Measurements from ENCODE around the gene QKI. TPM values are rescaled to one million over a fixed set of nuclear protein-coding genes. Genes with fewer than 3 reads are reported as not detected.
"Not testable (repeated sequence)": the region's sequence is repeated elsewhere in the genome, so short reads cannot be mapped to it uniquely, and the experiment has no call there.

QKI gene
- total RNA-seq, 1 donor = 212 TPM

DNA sequence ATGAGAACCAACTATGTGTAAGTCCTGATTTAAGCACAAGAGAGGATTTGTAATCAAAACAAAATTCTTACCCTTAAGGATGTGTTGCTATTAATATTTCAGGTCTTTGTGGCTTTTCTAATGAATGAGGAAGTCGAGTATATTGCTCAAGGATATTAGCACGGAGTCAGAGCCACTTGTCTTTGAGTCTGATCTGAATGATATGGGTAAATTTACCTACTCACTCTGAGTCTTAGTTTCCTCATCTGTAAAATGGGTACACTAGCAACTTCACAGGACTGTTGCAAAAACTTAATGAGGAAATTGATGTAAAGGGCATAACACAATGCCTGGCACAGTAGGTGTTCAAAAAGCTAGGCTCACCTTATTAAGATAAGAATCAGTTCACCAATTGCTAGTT is 30.0 kb upstream of the QKI start:
- DNase-seq (ENCODE audit: insufficient read length, low spot score, missing footprints) = no peak
- Histone ChIP-seq H3K36me3 (ENCODE audit: insufficient read depth, low read length) (no peaks in the 10 kb centered on the region), H3K9me3 (ENCODE audit: low read depth, low read length) (no peaks in the 10 kb centered on the region), H3K27ac (ENCODE audit: low read depth, low read length) (no peak overlapping the region), H3K4me1 (ENCODE audit: insufficient read depth, low read length) (no peaks in the 10 kb centered on the region), H3K4me3 (ENCODE audit: insufficient read depth, low read length) (no peak overlapping the region), H2AFZ (ENCODE audit: low read length) (no peak overlapping the region), H3K27me3 (ENCODE audit: insufficient read depth, low read length) (no peaks in the 10 kb centered on the region), H3K4me2 (ENCODE audit: insufficient read depth, low read length) (no peak overlapping the region), H3K79me2 (ENCODE audit: insufficient read depth, low read length) (no peaks in the 10 kb centered on the region), H4K20me1 (ENCODE audit: insufficient read depth, low read length) (no peaks in the 10 kb centered on the region)
- TF ChIP-seq, protein P1, sequence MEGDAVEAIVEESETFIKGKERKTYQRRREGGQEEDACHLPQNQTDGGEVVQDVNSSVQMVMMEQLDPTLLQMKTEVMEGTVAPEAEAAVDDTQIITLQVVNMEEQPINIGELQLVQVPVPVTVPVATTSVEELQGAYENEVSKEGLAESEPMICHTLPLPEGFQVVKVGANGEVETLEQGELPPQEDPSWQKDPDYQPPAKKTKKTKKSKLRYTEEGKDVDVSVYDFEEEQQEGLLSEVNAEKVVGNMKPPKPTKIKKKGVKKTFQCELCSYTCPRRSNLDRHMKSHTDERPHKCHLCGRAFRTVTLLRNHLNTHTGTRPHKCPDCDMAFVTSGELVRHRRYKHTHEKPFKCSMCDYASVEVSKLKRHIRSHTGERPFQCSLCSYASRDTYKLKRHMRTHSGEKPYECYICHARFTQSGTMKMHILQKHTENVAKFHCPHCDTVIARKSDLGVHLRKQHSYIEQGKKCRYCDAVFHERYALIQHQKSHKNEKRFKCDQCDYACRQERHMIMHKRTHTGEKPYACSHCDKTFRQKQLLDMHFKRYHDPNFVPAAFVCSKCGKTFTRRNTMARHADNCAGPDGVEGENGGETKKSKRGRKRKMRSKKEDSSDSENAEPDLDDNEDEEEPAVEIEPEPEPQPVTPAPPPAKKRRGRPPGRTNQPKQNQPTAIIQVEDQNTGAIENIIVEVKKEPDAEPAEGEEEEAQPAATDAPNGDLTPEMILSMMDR (IDR thresholded peaks at IDR 0.05; ENCODE audit: extremely low read depth, low read depth, low read length) = no peak

DNA sequence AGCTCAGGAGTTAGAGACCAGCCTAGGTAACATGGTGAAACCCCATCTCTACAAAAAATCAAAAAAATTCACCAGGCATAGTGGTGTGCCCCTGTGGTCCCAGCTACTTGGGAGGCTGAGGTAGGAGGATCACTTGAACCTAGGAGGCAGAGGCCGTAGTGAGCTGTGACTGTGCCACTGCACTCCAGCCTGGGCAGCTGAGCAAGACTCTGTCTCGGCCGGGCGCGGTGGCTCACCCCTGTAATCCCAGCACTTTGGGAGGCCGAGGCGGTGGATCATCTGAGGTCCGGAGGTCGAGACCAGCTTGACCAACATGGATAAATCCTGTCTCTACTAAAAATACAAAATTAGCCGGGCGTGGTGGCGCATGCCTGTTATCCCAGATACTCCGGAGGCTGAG is 29.0 kb upstream of the QKI start:
- H3K27ac ChIP-seq (ENCODE audit: low read depth, low read length); H3K4me3 ChIP-seq (ENCODE audit: insufficient read depth, low read length); H3K4me2 ChIP-seq (ENCODE audit: insufficient read depth, low read length); H3K4me1 ChIP-seq (ENCODE audit: insufficient read depth, low read length); H3K27me3 ChIP-seq (ENCODE audit: insufficient read depth, low read length); H4K20me1 ChIP-seq (ENCODE audit: insufficient read depth, low read length); DNase-seq (ENCODE audit: insufficient read length, low spot score, missing footprints); H3K9me3 ChIP-seq (ENCODE audit: low read depth, low read length); H3K36me3 ChIP-seq (ENCODE audit: insufficient read depth, low read length); H2AFZ ChIP-seq (ENCODE audit: low read length); H3K79me2 ChIP-seq (ENCODE audit: insufficient read depth, low read length): not testable (repeated sequence)

DNA sequence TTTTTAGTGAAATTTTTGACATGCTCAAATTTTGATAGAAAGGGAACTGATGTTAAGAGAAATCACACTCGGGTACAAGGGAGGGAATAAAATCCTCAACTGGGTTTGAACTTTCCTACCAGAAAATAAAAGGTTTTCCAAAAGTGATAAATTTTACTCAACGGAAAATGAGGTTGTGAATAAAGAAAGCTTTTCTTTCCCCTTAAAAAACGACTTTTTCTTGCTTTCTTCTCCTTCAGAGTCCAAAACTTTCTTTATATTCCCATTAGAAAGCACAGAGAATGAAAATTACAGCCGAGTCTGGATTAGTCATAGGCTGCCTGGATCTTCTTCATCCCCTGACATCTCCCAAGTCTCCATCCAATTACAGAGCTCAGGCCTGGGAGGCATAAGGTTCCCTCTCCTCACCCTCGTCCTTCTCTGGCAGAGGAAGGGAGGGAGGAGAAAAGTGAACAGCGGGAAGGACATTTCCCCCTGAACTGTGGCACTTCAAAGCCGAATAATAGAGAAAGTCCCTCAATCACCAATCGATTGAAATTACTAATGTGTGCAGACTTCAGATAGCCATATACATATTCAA is 28.1 kb upstream of the QKI start:
- no peak for DNase-seq (ENCODE audit: insufficient read length, low spot score, missing footprints)
- Histone ChIP-seq H3K79me2 (ENCODE audit: insufficient read depth, low read length) (no peaks in the 10 kb centered on the region), H2AFZ (ENCODE audit: low read length) (no peak overlapping the region), H3K4me1 (ENCODE audit: insufficient read depth, low read length) (no peaks in the 10 kb centered on the region), H3K4me2 (ENCODE audit: insufficient read depth, low read length) (no peak overlapping the region), H3K36me3 (ENCODE audit: insufficient read depth, low read length) (no peaks in the 10 kb centered on the region), H3K27ac (ENCODE audit: low read depth, low read length) (no peak overlapping the region), H4K20me1 (ENCODE audit: insufficient read depth, low read length) (no peaks in the 10 kb centered on the region), H3K4me3 (ENCODE audit: insufficient read depth, low read length) (no peak overlapping the region), H3K27me3 (ENCODE audit: insufficient read depth, low read length) (no peaks in the 10 kb centered on the region), H3K9me3 (ENCODE audit: low read depth, low read length) (no peaks in the 10 kb centered on the region)
- TF ChIP-seq, protein P1 (IDR thresholded peaks at IDR 0.05; ENCODE audit: extremely low read depth, low read depth, low read length) = no peak

DNA sequence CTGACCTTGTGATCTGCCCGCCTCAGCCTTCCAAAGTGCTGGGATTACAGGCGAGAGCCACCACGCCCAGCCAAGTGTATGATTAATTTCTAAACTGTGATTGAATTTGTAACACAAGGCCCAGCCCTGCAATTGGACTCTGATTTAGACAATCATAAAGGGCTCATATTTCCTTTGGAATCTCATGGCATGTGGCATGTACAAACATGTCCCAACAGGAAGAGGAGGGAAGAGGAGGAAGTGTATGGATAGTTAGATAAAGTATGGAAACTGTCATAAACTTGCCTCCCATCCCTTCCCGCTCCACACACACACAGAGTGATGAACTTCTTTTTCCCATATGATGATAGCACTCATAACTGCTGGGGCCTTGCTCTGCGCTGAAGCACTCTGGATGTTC is 27.2 kb upstream of the QKI start:
- no peaks in the 10 kb centered on the region for H3K27me3 ChIP-seq (ENCODE audit: insufficient read depth, low read length)
- no peaks in the 10 kb centered on the region for H4K20me1 ChIP-seq (ENCODE audit: insufficient read depth, low read length)
- H3K9me3 ChIP-seq (ENCODE audit: low read depth, low read length) = no peaks in the 10 kb centered on the region
- no peak overlapping the region for H3K27ac ChIP-seq (ENCODE audit: low read depth, low read length)
- H3K79me2 ChIP-seq (ENCODE audit: insufficient read depth, low read length) = no peaks in the 10 kb centered on the region
- no peak for DNase-seq (ENCODE audit: insufficient read length, low spot score, missing footprints)
- no peaks in the 10 kb centered on the region for H3K4me1 ChIP-seq (ENCODE audit: insufficient read depth, low read length)
- no peak overlapping the region for H2AFZ ChIP-seq (ENCODE audit: low read length)
- H3K36me3 ChIP-seq (ENCODE audit: insufficient read depth, low read length) = no peaks in the 10 kb centered on the region
- H3K4me2 ChIP-seq (ENCODE audit: insufficient read depth, low read length) = no peak overlapping the region
- H3K4me3 ChIP-seq (ENCODE audit: insufficient read depth, low read length) = no peak overlapping the region
- TF ChIP-seq, protein P1 (IDR thresholded peaks at IDR 0.05; ENCODE audit: extremely low read depth, low read depth, low read length) = no peak
